Stimulated activated CD4-positive, alpha-beta T cell treated with anti-CD3 and anti-CD28 coated beads, Interleukin-4, amount 100 ng/mL, for 48 hours (primary cell): ENCODE data around the gene TIGAR.

Experiments used
- DNase-seq, 2 donors: peaks; one replicate each; pipeline ENCODE4 v3.0.0-alpha.2; 2020; ENCODE audit warnings: low read depth in 2 of 2

Gene TIGAR

GRCh38 chr12:4378772-4379171 lies 57.8 kb downstream of the TIGAR start:
- no peak for DNase-seq

GRCh38 chr12:4379405-4379804 lies 58.4 kb downstream of the TIGAR start, which contains the start of gene FGF23:
TSS of gene FGF23 (minus strand) at chr12:4379712. CDS start at chr12:4379582, 130 bp downstream.
- no peak for DNase-seq

GRCh38 chr12:4380332-4380731 lies 59.3 kb downstream of the TIGAR start:
- DNase-seq = no peak

GRCh38 chr12:4383304-4383865 lies 62.4 kb downstream of the TIGAR start:
- no peak for DNase-seq

GRCh38 chr12:4386801-4387200 lies 65.8 kb downstream of the TIGAR start:
- no peak for DNase-seq

GRCh38 chr12:4387607-4388006 lies 66.6 kb downstream of the TIGAR start:
- DNase-seq = no peak

- DNase-seq = no peak
Observed at GRCh38 chr12:4388032-4388431, 67.0 kb downstream of the TIGAR start.

- no peak for DNase-seq
Observed at GRCh38 chr12:4388662-4389061, 67.6 kb downstream of the TIGAR start.

- DNase-seq = no peak
Observed at GRCh38 chr12:4392223-4392742, 71.3 kb downstream of the TIGAR start.

- no peak for DNase-seq
Observed at GRCh38 chr12:4393211-4393610, 72.2 kb downstream of the TIGAR start.

- no peak for DNase-seq
Observed at GRCh38 chr12:4395818-4396217, 74.8 kb downstream of the TIGAR start.

GRCh38 chr12:4401117-4401516 lies 80.1 kb downstream of the TIGAR start:
- DNase-seq = no peak

- no peak for DNase-seq
Observed at GRCh38 chr12:4402996-4403395, 82.0 kb downstream of the TIGAR start.
